ENCODE measurements around the gene ZNRF3.
"Not testable (repeated sequence)": the region's sequence is repeated elsewhere in the genome, so short reads cannot be mapped to it uniquely, and the experiment has no call there.

The ZNRF3 gene

DNA sequence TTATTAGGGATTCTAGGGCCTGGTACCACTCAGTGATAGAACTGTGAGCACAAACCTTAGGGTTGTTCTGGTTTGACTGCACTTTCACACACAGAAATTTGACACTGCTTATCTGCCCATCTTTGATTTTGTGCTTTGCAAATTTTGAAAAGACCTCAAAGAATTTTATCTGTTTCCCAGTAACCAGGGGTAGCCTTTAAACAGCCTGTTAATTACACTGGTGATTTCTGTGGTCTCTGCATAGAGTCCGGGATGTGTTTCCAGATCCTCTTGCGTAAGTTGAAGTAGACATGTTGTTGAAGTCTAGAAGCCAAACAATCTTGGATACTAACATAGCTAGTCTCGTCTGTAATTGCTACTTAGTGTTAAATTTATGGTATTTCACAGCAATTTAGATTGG, 103.0 kb downstream of the ZNRF3 start:
- no peak for DNase-seq

- DNase-seq = no peak
Measured at GRCh38 chr22:28988457-28988856, 105.1 kb downstream of the ZNRF3 start.

DNA sequence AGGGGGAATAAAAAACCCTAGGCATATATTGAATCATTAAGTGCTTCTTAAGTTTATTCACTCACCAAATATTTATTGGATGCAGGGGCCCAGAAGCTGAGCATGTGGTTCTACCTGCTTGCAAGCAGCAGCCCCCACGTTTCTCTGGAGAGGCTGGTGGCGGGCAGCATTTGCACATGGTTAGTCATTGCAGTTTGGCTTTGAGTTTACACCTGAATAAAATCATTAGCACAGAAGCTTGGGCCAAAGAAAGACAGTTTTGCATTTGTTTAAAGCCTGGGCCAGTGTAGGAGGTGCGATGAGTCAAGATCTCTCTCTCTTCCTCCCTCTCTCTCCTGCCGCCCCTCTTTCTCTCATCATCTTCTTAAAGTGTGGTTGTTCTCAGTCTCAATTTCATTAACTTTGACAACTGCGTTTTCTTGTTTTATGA, 105.7 kb downstream of the ZNRF3 start:
- DNase-seq = no peak

GRCh38 chr22:28989484-28989883, 106.1 kb downstream of the ZNRF3 start:
- no peak for DNase-seq

- DNase-seq = no peak
Measured at GRCh38 chr22:28989912-28990311, 106.5 kb downstream of the ZNRF3 start.

GRCh38 chr22:28992565-28993356, 109.4 kb downstream of the ZNRF3 start:
- DNase-seq = no peak

DNA sequence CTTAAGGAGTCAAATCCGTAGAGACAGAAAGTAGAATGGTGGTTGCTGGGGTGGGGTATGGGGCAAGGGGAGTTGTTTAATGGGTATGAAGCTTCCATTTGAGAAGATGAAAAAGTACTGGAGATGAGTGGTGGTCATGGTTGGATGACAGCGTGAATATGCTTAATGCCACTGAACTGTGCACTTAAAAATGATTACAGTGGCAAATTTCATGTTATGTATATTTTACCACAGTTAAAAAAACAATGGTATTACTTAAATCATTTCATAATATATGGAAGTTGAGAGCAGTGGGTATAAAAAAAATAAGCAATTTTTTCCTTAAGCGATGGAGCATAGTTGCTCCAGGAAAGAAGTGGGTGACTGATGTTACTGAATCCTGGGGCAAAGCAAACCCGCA, 111.2 kb downstream of the ZNRF3 start:
- no peak for DNase-seq

DNA sequence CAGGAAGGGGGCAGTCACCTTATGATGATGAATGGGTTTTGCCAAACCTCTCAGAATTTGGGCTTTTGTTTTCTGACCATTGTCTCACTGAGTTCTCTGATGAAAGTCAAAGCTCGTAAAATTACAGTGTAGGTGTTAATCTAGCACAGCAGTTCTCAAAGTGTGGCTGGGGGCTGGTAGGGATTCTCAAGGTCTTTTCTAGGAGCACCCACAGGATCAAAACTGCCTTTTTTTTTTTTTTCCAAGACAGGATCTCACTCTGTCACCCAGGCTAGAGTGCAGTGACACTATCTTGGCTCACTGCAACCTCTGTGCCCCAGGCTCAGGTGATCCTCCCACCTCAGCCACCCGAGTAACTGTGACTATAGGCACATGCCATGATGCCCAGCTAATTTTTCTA, 112.2 kb downstream of the ZNRF3 start:
- no peak for DNase-seq

GRCh38 chr22:28997342-28997741, 114.0 kb downstream of the ZNRF3 start:
- DNase-seq = no peak

DNA sequence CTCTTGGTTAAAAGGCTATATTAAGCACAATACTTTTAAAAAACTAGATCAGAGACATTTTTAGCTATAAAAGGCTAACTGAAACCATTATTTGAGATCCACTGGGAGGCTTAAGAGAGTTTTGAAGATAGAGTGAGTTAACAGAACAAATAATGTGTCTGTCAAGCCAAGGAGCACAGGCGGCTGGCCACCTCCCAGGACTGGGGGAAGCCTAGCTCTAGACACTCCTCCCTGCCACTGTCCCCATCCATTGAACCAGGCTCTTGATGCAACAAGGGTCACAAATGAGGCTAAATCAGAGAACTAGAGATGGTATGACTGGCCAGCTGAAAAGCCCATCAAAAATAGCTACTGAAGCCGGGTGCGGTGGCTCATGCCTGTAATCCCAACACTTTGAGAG, 115.3 kb downstream of the ZNRF3 start:
- no peak for DNase-seq

DNA sequence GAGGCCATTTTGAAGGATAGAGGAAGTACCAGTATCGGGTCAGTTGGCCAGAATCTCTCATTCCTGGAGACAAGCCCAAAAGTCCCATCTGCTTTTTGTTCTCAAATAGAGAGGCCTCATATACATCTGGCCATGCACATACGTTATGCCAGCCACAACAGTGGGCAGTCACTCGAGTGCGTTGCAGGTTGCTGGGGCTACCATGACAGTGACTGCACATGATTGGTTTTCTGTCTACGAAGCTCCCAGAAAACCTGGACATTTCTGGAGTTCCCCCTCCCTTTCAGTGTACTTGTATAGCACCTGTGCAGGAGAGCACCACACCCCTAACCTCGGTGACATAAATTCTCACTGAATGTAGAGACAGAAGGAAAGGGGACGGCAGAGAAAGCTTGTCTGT, 116.1 kb downstream of the ZNRF3 start:
- DNase-seq = no peak

GRCh38 chr22:28999919-29000556, 116.7 kb downstream of the ZNRF3 start:
- no peak for DNase-seq

DNA sequence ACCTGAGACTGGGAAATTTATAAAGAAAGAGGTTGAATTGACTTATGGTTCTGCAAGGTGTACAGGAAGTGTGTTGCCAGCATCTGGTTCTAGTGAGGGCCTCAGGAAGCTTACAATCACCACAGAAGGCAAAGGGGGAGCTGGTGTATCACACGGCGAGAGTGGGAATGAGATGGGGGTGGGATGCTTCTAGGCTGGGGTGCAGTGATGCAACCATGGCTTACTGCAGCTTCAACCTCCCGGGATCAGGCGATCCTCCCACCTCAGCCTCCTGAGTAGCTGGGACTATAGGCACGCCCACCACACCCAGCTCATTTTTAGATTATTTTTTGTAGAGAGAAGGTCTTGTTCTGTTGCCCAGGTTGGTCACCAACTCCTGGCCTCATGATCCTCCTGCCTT, 117.3 kb downstream of the ZNRF3 start:
- no peak for DNase-seq

- no peak for DNase-seq
Measured at GRCh38 chr22:29002603-29003002, 119.2 kb downstream of the ZNRF3 start.

DNA sequence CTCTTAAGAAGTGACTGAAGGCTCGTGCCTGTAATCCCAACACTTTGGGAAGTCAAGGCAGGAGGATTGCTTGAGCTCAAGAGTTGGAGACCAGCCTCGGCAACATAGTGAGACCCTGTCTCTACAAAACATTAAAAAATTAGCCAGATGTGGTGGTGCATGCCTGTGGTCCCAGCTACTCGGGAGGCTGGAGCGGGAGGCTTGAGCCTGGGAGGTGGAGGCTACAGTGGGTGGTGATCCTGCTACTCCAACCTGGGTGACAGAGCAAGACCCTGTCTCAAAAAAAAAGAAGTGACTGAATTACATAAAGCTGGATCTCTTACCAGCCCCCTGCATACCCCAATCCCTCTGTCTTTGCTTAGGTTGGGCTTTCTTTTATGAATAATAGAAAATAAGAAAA, 120.2 kb downstream of the ZNRF3 start:
- no peak for DNase-seq

GRCh38 chr22:29003975-29004646, 120.7 kb downstream of the ZNRF3 start:
- DNase-seq = no peak

- no peak for DNase-seq
Measured at GRCh38 chr22:29004647-29005371, 121.4 kb downstream of the ZNRF3 start.

DNA sequence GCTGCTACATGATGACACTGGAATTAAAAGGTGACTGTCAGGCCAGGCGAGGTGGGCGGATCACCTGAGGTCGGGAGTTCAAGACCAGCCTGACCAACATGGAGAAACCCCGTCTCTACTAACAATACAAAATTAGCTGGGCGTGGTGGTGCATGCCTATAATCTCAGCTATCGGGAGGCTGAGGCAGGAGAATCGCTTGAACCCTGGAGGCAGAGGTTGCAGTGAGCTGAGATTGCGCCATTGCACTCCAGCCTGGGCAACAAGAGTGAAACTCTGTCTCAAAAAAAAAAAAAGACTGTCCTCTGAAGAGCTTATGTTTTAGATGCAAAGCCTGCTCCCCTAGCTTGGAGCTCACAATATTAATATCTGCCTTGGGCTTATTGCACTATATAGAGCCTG, 122.4 kb downstream of the ZNRF3 start:
- DNase-seq = not testable (repeated sequence)

DNA sequence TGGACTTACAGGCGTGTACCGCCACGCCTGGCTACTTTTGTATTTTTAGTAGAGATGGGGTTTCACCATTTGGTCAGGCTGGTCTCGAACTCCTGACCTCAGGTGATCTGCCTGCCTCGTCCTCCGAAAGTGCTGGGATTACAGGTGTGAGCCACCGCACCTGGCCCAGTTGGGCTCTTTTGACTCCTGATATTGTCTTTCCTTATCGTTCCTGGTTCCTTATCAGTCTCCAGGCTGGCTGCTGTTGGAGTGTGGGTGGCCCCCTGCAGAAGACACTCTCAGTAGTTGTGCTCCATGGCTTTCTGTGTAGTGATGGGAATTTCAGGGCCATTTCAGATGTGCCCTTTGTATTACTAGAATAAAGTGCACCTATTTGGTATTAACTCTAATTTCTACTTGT, 123.0 kb downstream of the ZNRF3 start:
- DNase-seq = no peak

- DNase-seq = no peak
Measured at GRCh38 chr22:29009148-29009547, 125.8 kb downstream of the ZNRF3 start.

GRCh38 chr22:29011240-29012100, 128.1 kb downstream of the ZNRF3 start:
- no peak for DNase-seq

GRCh38 chr22:29012101-29012433, 128.7 kb downstream of the ZNRF3 start:
- DNase-seq = no peak

All from T-helper 2 cell (primary cell).